H1 (cell line): ENCODE measurements around the gene SEMA3F.

Experiments
- CTCF ChIP-seq, 3 experiments: IDR thresholded peaks; 1 replicate in 2 of 3; 2 replicates in 1 of 3; pipeline versions ENCODE4 v1.5.1 to v1.6.1; 2011; ENCODE audit warnings: low read length in 3 of 3, mild to moderate bottlenecking in 3 of 3, inconsistent platforms in 2 of 3, low read depth in 1 of 3, moderate library complexity in 1 of 3; ENCODE audit not compliant: insufficient read depth in 1 of 3; ENCODE audit errors: control extremely low read depth in 1 of 3
- EP300 ChIP-seq, 2 experiments: IDR thresholded peaks; 1 replicate in 1 of 2; 2 replicates in 1 of 2; pipeline ENCODE4 v1.6.1; 2011 to 2012; ENCODE audit warnings: low read depth in 2 of 2, low read length in 2 of 2, mild to moderate bottlenecking in 2 of 2, borderline replicate concordance in 1 of 2, inconsistent platforms in 1 of 2, moderate library complexity in 1 of 2

- TF ChIP-seq EP300 (IDR thresholded peaks at IDR 0.05; ENCODE audit: borderline replicate concordance in 1 of 2, low read depth in 2 of 2, low read length in 2 of 2) (no peak), CTCF (IDR thresholded peaks at IDR 0.05; ENCODE audit: control extremely low read depth in 1 of 3, insufficient read depth in 1 of 3, low read depth in 1 of 3, low read length in 3 of 3) (no peak)
Observed at GRCh38 chr3:50229490-50229889, 74.4 kb downstream of the SEMA3F start.
